Large intestine (tissue), 3 donors: ENCODE results near the gene LGR6. TPM values are rescaled to one million over a fixed set of nuclear protein-coding genes. Genes with fewer than 3 reads are reported as not detected.
"Not testable (repeated sequence)": the region's sequence is repeated elsewhere in the genome, so short reads cannot be mapped to it uniquely, and the experiment has no call there.

Experiments used
- DNase-seq, 2 donors: peaks; one replicate each; pipeline versions ENCODE4 v3.0.0 to v3.0.0-alpha.2; 2013
- H3K27ac ChIP-seq: one replicate; pipeline ENCODE4 v1.5.1; 2013; ENCODE audit warnings: low read length
- H3K27me3 ChIP-seq: 2 replicates; pipeline ENCODE4 v1.6.1; 2013; ENCODE audit warnings: low read length; ENCODE audit not compliant: control insufficient read depth, insufficient read depth
- H3K36me3 ChIP-seq: 2 replicates; pipeline ENCODE4 v1.6.1; 2013; ENCODE audit warnings: low read length; ENCODE audit not compliant: control insufficient read depth, insufficient read depth
- H3K4me1 ChIP-seq: one replicate; pipeline ENCODE4 v1.6.1; 2013; ENCODE audit warnings: low read length; ENCODE audit not compliant: control insufficient read depth, insufficient read depth
- H3K4me3 ChIP-seq: one replicate; pipeline ENCODE4 v1.5.1; 2013; ENCODE audit warnings: low read length
- H3K9me3 ChIP-seq: one replicate; pipeline ENCODE4 v1.6.1; 2013; ENCODE audit warnings: mild to moderate bottlenecking, low read depth, low read length, moderate library complexity; ENCODE audit not compliant: control insufficient read depth
- WGBS: methylation state at CpG from one replicate; pipeline ENCODE4 v1.1.5; 2013; ENCODE audit warnings: low lambda C conversion rate; ENCODE audit not compliant: insufficient coverage; 5-methylcytosine and 5-hydroxymethylcytosine counted together
- polyA plus RNA-seq: library from polyadenylated mRNA; unstranded; fragments of 120-200 nt; gene quantifications from one replicate; pipeline ENCODE4 v1.2.1, GENCODE V29; 2013

The LGR6 gene
- polyA plus RNA-seq, 1 donor: 0.36 TPM

DNA sequence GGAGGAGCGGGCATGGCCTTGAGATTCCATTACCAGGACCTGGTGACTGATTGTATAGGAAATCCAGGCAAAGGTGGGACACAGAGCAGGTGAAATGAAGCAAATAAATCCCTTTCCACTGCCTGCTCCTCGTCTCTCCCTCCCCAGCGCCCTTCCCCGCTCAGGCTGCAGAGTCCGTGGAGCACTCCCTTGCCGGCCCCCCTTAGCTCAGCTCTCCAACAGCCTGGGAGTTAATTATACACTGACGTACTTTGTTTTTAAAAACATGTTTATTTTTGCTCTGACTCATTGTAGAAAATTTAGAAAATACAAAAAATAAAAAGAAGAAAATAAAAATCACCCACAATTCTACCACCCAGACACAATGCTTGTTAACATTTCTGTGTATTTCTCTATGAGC lies 61.7 kb downstream of the LGR6 start:
- Histone ChIP-seq H3K27ac (no peak overlapping the region), H3K4me3 (no peak overlapping the region), H3K9me3 (no peaks in the 10 kb centered on the region), H3K36me3 (no peaks in the 10 kb centered on the region), H3K4me1 (no peaks in the 10 kb centered on the region), H3K27me3 (peaks cover 7% of the 10 kb centered on the region)
- 24% methylated on average over 4 of the region's 7 CpGs for WGBS
- no peak for DNase-seq

DNA sequence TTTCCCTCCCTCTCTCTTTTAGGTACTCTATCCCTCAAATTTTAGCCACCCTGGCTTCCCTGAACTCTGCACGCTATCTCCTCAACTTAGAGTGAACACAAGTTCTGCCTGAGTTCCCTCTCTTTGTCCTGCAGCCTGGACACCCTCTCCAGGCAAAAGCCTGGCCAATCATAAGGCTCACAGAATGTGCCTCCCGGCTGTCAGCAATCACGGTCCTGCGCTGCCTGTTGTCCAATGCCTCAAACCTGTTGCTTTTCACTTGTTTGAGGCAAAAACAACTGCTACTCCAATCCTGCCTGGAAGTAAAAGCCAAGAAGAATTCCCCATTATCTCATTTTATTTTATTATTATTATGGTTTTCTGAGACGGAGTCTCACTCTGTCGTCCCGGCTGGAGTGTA lies 66.1 kb downstream of the LGR6 start:
- Histone ChIP-seq H3K36me3 (no peaks in the 10 kb centered on the region), H3K4me1 (no peaks in the 10 kb centered on the region), H3K27ac (no peak overlapping the region), H3K4me3 (no peak overlapping the region), H3K27me3 (peaks cover 12% of the 10 kb centered on the region), H3K9me3 (no peaks in the 10 kb centered on the region)
- no peak for DNase-seq
- 90% methylated on average over 2 of the region's 7 CpGs for WGBS

DNA sequence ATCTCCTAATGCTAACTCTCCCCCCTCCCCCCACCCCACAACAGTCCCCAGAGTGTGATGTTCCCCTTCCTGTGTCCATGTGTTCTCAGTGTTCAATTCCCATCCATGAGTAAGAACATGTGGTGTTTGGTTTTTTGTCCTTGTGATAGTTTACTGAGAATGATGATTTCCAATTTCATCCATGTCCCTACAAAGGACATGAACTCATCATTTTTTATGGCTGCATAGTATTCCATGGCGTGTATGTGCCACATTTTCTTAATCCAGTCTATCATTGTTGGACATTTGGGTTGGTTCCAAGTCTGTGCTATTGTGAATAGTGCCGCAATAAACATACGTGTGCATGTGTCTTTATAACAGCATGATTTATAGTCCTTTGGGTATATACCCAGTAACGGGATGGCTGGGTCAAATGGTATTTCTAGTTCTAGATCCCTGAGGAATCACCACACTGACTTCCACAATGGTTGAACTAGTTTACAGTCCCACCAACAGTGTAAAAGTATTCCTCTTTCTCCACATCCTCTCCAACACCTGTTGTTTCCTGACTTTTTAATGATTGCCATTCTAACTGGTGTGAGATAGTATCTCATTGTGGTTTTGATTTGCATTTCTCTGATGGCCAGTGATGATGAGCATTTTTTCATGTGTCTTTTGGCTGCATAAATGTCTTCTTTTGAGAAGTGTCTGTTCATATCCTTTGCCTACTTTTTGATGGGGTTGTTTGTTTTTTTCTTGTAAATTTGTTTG lies 67.8 kb downstream of the LGR6 start:
- WGBS: no CpG with 5 or more reads among the region's 4 CpGs
- not testable (repeated sequence) for H3K4me1 ChIP-seq

DNA sequence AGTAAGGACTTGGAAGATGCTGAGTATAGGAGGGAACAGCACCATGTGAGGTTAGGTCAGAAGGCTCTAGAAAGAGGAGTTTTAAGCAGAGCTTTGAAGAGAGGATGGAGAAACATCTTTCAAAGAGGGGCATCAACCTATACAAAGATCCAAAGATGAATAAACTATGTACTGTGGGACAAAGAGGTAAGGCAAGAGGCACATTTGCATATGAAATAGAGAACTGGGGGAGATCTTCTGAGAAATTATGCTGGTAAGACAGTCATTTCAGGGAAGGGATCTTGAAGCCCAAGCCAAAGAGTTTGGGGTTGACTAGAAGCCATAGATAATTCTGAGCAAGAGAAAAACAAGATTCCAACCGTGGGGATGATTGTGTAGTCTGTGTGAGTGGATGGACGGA lies 70.0 kb downstream of the LGR6 start:
- no peaks in the 10 kb centered on the region for H3K4me1 ChIP-seq
- H3K4me3 ChIP-seq: no peak overlapping the region
- no peaks in the 10 kb centered on the region for H3K9me3 ChIP-seq
- DNase-seq: no peak
- H3K36me3 ChIP-seq: no peaks in the 10 kb centered on the region
- 57% methylated on average over 2 of the region's 2 CpGs for WGBS
- H3K27ac ChIP-seq: no peak overlapping the region
- H3K27me3 ChIP-seq: peaks cover 29% of the 10 kb centered on the region

More for the DNA sequence above, 67.8 kb downstream of the LGR6 start:
- H3K9me3 ChIP-seq, H3K36me3 ChIP-seq, H3K4me3 ChIP-seq, DNase-seq, H3K27ac ChIP-seq: not testable (repeated sequence)
- peaks cover 25% of the 10 kb centered on the region for H3K27me3 ChIP-seq

DNA sequence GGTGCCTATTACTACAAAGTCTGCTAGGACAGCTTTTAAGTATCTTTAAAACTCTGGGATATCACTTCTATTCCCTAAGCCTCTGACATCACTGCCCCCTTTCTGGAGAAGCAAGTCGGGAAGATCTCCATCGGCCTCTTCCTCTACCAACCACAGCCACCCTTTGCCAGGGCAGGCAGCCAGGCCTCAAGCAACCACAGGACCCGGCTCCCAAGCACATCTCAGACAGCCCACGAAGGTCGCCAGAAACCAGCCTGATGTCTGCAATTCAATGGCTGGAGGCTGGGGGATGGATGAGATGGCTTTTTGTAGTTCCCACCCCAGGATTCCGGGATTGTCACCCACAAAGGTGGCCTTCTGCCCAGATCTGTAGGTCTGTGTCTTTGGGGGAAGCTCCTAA lies 70.7 kb downstream of the LGR6 start:
- no peak overlapping the region for H3K4me3 ChIP-seq
- no peaks in the 10 kb centered on the region for H3K9me3 ChIP-seq
- DNase-seq: no peak
- H3K4me1 ChIP-seq: no peaks in the 10 kb centered on the region
- no peak overlapping the region for H3K27ac ChIP-seq
- H3K36me3 ChIP-seq: no peaks in the 10 kb centered on the region
- H3K27me3 ChIP-seq: peaks cover 29% of the 10 kb centered on the region
- WGBS: no CpG with 5 or more reads among the region's 6 CpGs

DNA sequence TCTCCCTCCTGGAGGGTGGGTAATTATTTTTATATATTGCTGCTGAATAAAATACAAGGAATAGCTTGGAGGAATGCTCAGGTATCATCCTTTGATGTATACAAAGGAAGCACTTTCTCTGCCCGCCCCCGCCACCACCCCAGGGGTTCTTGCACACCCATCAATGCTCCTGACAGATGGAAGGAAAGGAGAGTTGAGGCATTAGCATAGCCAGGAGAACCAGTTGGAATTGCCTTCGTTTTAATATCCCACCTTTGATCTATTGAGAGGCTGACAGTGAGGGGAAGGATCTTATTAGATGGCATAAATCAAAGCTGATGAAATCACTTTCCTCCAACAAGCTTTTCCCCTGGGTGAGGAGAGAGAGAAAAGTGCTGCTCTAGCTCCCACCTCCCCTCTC lies 71.1 kb downstream of the LGR6 start:
- H3K27ac ChIP-seq: no peak overlapping the region
- no peak for DNase-seq
- no peaks in the 10 kb centered on the region for H3K4me1 ChIP-seq
- WGBS: no CpG with 5 or more reads among the region's 3 CpGs
- H3K27me3 ChIP-seq: peaks cover 25% of the 10 kb centered on the region
- no peaks in the 10 kb centered on the region for H3K36me3 ChIP-seq
- H3K9me3 ChIP-seq: no peaks in the 10 kb centered on the region
- H3K4me3 ChIP-seq: no peak overlapping the region

DNA sequence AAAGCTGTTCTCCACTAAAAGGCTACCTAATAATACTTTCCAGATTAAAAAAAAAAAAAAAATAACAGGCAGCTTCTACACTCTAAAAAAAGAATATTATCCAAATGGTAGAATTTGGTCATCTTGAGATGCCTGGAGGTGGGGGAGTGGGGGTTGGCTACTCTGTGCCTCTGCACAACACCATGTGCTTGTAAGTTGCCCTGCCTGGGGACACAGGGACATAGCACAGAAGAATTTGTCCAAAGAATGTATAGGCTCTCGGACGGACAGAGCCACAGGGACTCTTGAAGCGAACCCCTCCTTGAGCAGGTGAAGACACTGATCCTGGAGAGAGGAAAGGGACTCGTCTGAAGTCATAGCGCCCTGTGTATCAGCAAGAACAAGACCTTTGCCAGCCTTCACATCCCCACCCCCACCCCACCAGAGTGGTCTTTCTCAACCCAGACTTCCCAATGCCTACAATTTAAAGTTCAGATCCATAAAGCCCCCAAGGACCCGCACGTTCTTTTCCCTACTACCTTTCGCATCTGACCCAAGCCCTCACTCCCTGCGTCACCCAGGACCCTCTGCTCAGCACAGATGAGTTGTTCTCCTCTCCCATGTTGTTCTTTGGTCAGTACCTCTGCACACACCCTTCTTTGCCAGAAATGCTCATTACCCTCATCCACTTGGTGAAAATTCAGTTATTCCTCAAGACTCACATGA lies 72.6 kb downstream of the LGR6 start:
- Histone ChIP-seq H3K9me3 (no peaks in the 10 kb centered on the region), H3K27me3 (peaks cover 22% of the 10 kb centered on the region), H3K4me3 (no peak overlapping the region), H3K36me3 (no peaks in the 10 kb centered on the region), H3K4me1 (no peaks in the 10 kb centered on the region), H3K27ac (no peak overlapping the region)
- WGBS: 100% methylated on average over 2 of the region's 9 CpGs
- no peak for DNase-seq

DNA sequence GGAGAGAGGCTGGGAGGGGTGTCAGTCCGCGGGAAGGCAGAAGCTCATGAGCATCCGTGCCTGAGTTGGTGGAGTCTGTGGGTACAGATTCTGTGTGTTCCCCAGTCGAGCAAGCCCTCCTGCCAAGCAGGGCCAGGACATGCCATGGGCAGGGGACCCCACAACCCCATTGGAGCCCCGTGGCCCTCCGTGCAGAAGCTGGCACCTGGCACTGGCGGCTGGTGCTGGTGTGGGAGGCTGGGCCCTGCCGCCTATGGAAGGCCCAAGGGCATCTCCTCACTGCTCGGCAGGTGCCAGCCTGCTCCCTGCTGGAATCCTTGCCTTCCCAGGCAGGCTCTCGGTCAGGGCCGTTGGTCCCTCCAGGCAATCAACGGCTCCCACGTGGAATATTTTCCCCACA lies 74.4 kb downstream of the LGR6 start:
- Histone ChIP-seq H3K27me3 (peaks cover 22% of the 10 kb centered on the region), H3K4me3 (no peak overlapping the region), H3K4me1 (no peaks in the 10 kb centered on the region), H3K36me3 (no peaks in the 10 kb centered on the region), H3K27ac (no peak overlapping the region), H3K9me3 (no peaks in the 10 kb centered on the region)
- WGBS: 71% methylated on average over 2 of the region's 13 CpGs
- DNase-seq: no peak

DNA sequence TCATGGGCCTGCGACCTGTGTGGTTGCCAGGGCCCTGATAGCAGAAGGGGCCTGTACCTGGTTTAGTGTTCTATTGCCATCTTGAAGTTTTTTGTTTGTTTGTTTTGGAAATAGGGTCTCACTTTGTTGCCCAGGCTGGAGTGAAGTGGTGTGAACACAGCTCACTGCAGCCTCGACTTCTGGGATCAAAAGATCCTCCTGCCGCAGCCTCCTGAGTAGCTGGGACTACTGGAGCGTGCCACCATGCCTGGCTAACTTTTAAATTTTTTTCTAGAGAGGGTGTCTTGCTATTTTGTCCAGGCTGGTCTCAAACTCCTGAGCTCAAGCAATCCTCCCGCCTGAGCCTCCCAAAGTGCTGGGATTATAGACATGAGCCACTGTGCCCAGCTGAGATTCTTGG lies 75.2 kb downstream of the LGR6 start:
- no peaks in the 10 kb centered on the region for H3K36me3 ChIP-seq
- H3K27ac ChIP-seq: no peak overlapping the region
- DNase-seq: no peak
- no CpG with 5 or more reads among the region's 5 CpGs for WGBS
- no peaks in the 10 kb centered on the region for H3K4me1 ChIP-seq
- no peaks in the 10 kb centered on the region for H3K9me3 ChIP-seq
- H3K4me3 ChIP-seq: no peak overlapping the region
- peaks cover 22% of the 10 kb centered on the region for H3K27me3 ChIP-seq

DNA sequence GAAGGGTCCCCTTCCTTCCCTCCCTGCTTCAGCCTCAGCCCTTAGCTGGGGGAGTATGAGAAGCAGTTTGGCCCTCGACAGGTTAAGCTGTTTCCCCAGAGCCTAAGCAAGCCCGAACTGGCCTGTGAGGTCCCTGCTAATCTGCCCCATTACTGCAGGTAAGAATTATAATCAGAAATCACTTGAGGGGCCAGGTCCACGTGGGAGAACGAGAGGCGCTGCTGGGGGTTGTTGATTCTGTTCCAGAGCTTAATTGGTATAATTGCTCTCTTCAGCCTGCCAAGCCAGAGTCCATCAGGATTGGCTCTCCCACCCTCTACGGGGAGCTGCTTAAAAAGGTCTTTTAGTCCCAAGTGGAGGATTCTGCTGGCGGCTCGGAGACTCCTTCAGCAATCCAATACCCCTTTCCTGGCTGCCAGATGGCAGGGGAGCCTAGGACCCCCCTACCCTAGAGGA lies 77.3 kb downstream of the LGR6 start:
- no CpG with 5 or more reads among the region's 8 CpGs for WGBS
- peak in 1 of 2 donors; percentile 29 for DNase-seq

More for the DNA sequence above, 77.3 kb downstream of the LGR6 start:
- peaks cover 7% of the 10 kb centered on the region for H3K27me3 ChIP-seq
- no peaks in the 10 kb centered on the region for H3K9me3 ChIP-seq
- no peaks in the 10 kb centered on the region for H3K36me3 ChIP-seq
- no peak overlapping the region for H3K4me3 ChIP-seq
- H3K4me1 ChIP-seq: no peaks in the 10 kb centered on the region
- H3K27ac ChIP-seq: no peak overlapping the region
